ENCODE results near the gene METRN.
A peak's percentile ranks its signal among the peaks of the same experiment; 100 is the strongest.

Gene METRN

DNA sequence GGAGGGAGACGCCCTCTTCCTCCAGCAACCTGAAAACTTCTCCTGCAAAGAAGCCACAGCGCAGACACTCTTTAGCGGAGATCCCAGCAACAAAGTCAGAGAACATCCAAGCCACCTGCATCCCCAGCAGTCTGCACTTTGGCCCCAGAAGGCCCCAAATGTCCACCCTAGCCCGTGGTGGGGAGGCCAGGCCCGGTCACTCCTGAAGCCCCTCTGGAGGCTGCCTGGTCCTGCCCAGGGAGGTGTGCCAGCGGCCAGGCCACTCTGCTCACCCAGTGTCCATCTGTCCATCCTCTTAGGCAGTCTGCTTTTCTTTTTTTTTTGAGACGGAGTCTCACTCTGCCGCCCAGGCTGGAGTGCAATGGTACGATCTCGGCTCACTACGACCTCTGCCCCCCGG, 17.4 kb downstream of the METRN start:
- Histone ChIP-seq H3K4me2 (ENCODE audit: low read length) (no peak overlapping the region), H3K27ac (no peak overlapping the region), H3K27me3 (ENCODE audit: control insufficient read depth, insufficient read depth, low read length) (no peaks in the 10 kb centered on the region), H3K4me1 (peaks cover 3% of the 10 kb centered on the region), H3K4me3 (ENCODE audit: low read depth, low read length) (no peak overlapping the region), H2AFZ (no peak overlapping the region), H3K9me3 (ENCODE audit: control insufficient read depth, low read length) (no peaks in the 10 kb centered on the region), H3K79me2 (no peaks in the 10 kb centered on the region), H3K9ac (no peak overlapping the region), H3K36me3 (ENCODE audit: control insufficient read depth, insufficient read depth, low read length) (no peaks in the 10 kb centered on the region)
- TF ChIP-seq CTCF (IDR thresholded peaks at IDR 0.05) = no peak

DNA sequence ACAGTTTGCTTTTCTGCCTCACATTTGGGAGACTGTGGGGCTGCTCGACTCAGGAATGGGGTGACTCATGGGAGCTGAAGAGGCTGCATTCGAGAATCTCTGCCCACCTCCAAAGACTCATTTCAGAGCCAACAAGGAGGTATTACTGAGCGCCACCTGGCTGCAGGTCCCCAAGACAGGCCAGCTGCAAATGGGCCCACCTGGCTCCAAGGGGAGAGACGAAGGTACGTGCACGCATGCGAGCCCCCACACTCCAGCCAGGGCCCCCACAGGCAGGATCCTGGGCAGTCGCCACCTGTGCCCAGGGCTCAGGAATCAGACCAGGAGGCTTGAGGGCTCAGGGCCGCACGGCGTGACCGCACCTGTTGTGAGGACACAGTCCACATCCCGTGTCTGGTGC, 18.0 kb downstream of the METRN start:
- no peak overlapping the region for H3K4me2 ChIP-seq (ENCODE audit: low read length)
- no peak for TF ChIP-seq CTCF (IDR thresholded peaks at IDR 0.05)
- H3K9ac ChIP-seq = no peak overlapping the region
- H3K27me3 ChIP-seq (ENCODE audit: control insufficient read depth, insufficient read depth, low read length) = no peaks in the 10 kb centered on the region
- no peaks in the 10 kb centered on the region for H3K9me3 ChIP-seq (ENCODE audit: control insufficient read depth, low read length)
- H3K4me1 ChIP-seq = no peaks in the 10 kb centered on the region
- H3K27ac ChIP-seq = no peak overlapping the region
- H3K4me3 ChIP-seq (ENCODE audit: low read depth, low read length) = no peak overlapping the region
- H2AFZ ChIP-seq = no peak overlapping the region
- H3K79me2 ChIP-seq = no peaks in the 10 kb centered on the region
- no peaks in the 10 kb centered on the region for H3K36me3 ChIP-seq (ENCODE audit: control insufficient read depth, insufficient read depth, low read length)

DNA sequence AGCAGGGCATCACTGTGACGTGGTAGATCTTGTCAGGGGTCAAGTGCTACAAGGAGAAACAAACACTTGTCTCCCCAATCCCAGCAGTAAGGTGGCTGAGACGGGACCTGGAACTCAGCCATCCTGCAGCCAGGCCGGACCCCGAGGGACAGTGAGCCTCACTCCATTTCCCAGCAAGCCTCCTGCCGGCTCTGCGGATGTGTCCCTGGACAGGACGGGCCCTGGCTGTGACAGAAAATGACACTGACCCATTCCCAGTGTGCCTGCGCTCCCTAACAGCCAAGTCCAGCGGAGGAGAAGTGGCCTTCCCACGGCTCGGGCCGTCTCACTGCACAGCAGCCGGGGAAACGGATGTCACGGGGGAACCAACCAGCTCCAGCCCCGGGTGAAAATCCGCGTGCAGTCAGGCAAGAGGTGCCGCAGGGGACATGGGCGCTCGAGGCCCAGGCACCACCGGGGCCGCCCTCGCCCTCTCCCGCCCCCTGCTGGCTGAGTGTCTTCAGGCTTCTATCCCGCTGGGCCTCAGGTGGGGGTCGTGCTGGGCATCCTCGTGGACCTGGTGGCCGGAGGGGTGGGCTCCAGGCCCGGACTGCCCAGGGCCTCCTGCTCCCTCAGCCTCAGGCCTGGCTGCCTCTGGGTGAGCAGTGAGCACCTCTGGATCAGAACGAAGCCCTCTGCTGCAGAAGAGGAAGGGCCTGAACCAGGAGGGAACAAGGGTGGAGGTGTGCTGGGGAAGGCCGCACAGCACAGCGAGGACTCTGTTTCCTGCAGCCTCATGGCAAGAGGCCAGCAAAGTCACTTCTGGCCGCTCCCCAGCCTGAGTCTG, 18.7 kb downstream of the METRN start:
- H3K79me2 ChIP-seq = no peaks in the 10 kb centered on the region

DNA sequence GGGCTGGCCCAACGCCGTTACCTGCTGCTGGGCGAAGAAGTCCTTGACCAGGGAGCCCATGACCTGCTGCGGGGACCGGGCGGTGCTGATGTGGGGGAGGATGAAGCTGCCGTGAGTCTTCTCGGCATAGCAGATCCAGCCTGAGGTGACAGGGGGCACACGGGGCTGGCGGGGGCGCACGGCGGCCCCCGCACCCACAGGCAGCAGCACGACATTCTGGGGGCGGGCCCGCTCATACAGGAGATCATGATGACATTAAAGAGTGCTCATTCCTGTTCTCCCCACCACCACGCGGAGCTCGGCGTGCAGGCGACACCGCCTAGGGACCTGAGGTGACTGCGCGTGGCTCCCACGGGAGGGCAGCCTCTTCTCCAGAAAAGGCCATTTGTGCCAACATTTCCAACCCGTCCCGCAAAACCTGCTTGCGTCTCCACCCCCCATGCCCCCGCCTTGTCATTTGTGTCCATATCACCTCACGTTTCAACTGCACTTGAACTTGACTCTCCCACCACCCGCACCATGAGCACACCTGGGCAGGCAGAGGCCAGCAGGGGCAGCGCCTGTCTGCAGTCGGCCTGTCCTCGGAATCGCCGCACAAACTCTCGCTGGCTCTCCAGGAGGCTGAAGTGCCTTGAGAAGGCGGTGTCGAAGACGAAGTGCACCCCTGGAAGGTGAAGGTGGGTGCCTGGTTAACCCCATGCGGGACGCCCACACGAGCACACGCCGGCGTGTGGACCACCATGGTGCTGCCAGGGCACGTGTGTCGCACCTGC, 19.5 kb downstream of the METRN start:
- Histone ChIP-seq H3K79me2 (no peaks in the 10 kb centered on the region), H2AFZ (no peak overlapping the region), H3K9me3 (ENCODE audit: control insufficient read depth, low read length) (no peaks in the 10 kb centered on the region), H3K4me1 (no peaks in the 10 kb centered on the region), H3K27me3 (ENCODE audit: control insufficient read depth, insufficient read depth, low read length) (no peaks in the 10 kb centered on the region), H3K4me2 (ENCODE audit: low read length) (no peak overlapping the region), H3K9ac (no peak overlapping the region), H3K27ac (no peak overlapping the region), H3K36me3 (ENCODE audit: control insufficient read depth, insufficient read depth, low read length) (no peaks in the 10 kb centered on the region), H3K4me3 (ENCODE audit: low read depth, low read length) (no peak overlapping the region)
- TF ChIP-seq CTCF (IDR thresholded peaks at IDR 0.05) = no peak

More for the DNA sequence above, 18.7 kb downstream of the METRN start:
- H3K4me3 ChIP-seq (ENCODE audit: low read depth, low read length) = no peak overlapping the region
- H3K36me3 ChIP-seq (ENCODE audit: control insufficient read depth, insufficient read depth, low read length) = no peaks in the 10 kb centered on the region
- H3K4me1 ChIP-seq = no peaks in the 10 kb centered on the region
- H3K27ac ChIP-seq = no peak overlapping the region
- no peak overlapping the region for H2AFZ ChIP-seq
- H3K9ac ChIP-seq = no peak overlapping the region
- H3K9me3 ChIP-seq (ENCODE audit: control insufficient read depth, low read length) = no peaks in the 10 kb centered on the region
- H3K4me2 ChIP-seq (ENCODE audit: low read length) = no peak overlapping the region
- peak; percentile 15 for TF ChIP-seq CTCF (IDR thresholded peaks at IDR 0.05)
- no peaks in the 10 kb centered on the region for H3K27me3 ChIP-seq (ENCODE audit: control insufficient read depth, insufficient read depth, low read length)
